H9 (cell line): Measurements from ENCODE around the gene MIGA1. TPM values are rescaled to one million over a fixed set of nuclear protein-coding genes. Genes with fewer than 3 reads are reported as not detected.

ENCODE experiments used
- DNase-seq: peaks from one replicate; pipeline ENCODE4 v3.0.0-alpha.2; 2017
- H2AFZ ChIP-seq: one replicate; pipeline ENCODE4 v1.6.1; 2013; ENCODE audit warnings: mild to moderate bottlenecking, low read length, control low read depth, moderate library complexity
- H2AK5ac ChIP-seq: 2 replicates; pipeline ENCODE4 v1.6.1; 2013; ENCODE audit warnings: low read length, control low read depth, mixed read lengths; ENCODE audit not compliant: insufficient read length
- H2BK120ac ChIP-seq: one replicate; pipeline ENCODE4 v1.6.1; 2013; ENCODE audit warnings: low read depth, mild to moderate bottlenecking, low read length, control low read depth, inconsistent platforms; ENCODE audit not compliant: poor library complexity, severe bottlenecking
- H2BK12ac ChIP-seq: 2 replicates; pipeline ENCODE4 v1.6.1; 2013; ENCODE audit warnings: low read length, control low read depth, mixed read lengths, low read depth; ENCODE audit not compliant: insufficient read length
- H2BK15ac ChIP-seq: 2 replicates; pipeline ENCODE4 v1.6.1; 2013; ENCODE audit warnings: low read depth, low read length, control low read depth
- H2BK20ac ChIP-seq: one replicate; pipeline ENCODE4 v1.6.1; 2013; ENCODE audit warnings: low read depth, mild to moderate bottlenecking, low read length, control low read depth, inconsistent platforms; ENCODE audit not compliant: poor library complexity, severe bottlenecking
- H2BK5ac ChIP-seq: 2 replicates; pipeline ENCODE4 v1.6.1; 2013; ENCODE audit warnings: low read length, control low read depth, mixed read lengths; ENCODE audit not compliant: insufficient read length
- H3K14ac ChIP-seq: 2 replicates; pipeline ENCODE4 v1.6.1; 2013; ENCODE audit warnings: low read length, control low read depth; ENCODE audit not compliant: insufficient read depth
- H3K18ac ChIP-seq: 2 replicates; pipeline ENCODE4 v1.6.1; 2013; ENCODE audit warnings: low read depth, mild to moderate bottlenecking, mixed read lengths, low read length, control low read depth; ENCODE audit not compliant: insufficient read length
- H3K23ac ChIP-seq: 2 replicates; pipeline ENCODE4 v1.6.1; 2013; ENCODE audit warnings: low read length, control low read depth, mixed read lengths, low read depth; ENCODE audit not compliant: insufficient read length
- H3K23me2 ChIP-seq: 2 replicates; pipeline ENCODE4 v1.6.1; 2013; ENCODE audit warnings: low read depth, mild to moderate bottlenecking, mixed read lengths, low read length, control low read depth; ENCODE audit not compliant: insufficient read length, poor library complexity, severe bottlenecking
- H3K27ac ChIP-seq: 2 replicates; pipeline ENCODE4 v1.5.1; 2013; ENCODE audit warnings: low read length, control low read depth, mixed read lengths, low read depth; ENCODE audit not compliant: insufficient read length
- H3K27me3 ChIP-seq: 2 replicates; pipeline ENCODE4 v1.6.1; 2013; ENCODE audit warnings: low read length, control low read depth, inconsistent platforms; ENCODE audit not compliant: insufficient read depth
- H3K4ac ChIP-seq: 2 replicates; pipeline ENCODE4 v1.6.1; 2013; ENCODE audit warnings: low read depth, mild to moderate bottlenecking, control low read depth, inconsistent platforms, low read length, moderate library complexity
- H3K4me1 ChIP-seq: 2 replicates; pipeline ENCODE4 v1.6.1; 2013; ENCODE audit warnings: low read length, control low read depth, inconsistent platforms; ENCODE audit not compliant: insufficient read depth
- H3K4me2 ChIP-seq: 2 replicates; pipeline ENCODE4 v1.6.1; 2013; ENCODE audit warnings: low read length, control low read depth, mixed read lengths; ENCODE audit not compliant: insufficient read length, insufficient read depth
- H3K56ac ChIP-seq: 2 replicates; pipeline ENCODE4 v1.6.1; 2013; ENCODE audit warnings: low read depth, mild to moderate bottlenecking, mixed read lengths, low read length, control low read depth; ENCODE audit not compliant: insufficient read length
- H3K79me1 ChIP-seq: 2 replicates; pipeline ENCODE4 v1.6.1; 2013; ENCODE audit warnings: low read depth, mild to moderate bottlenecking, moderate library complexity, low read length, control low read depth, inconsistent platforms; ENCODE audit not compliant: insufficient read depth, poor library complexity, severe bottlenecking
- H3K79me2 ChIP-seq: 2 replicates; pipeline ENCODE4 v1.6.1; 2013; ENCODE audit warnings: low read length, control low read depth, inconsistent platforms; ENCODE audit not compliant: insufficient read depth
- H3K9ac ChIP-seq: 2 replicates; pipeline ENCODE4 v1.6.1; 2013; ENCODE audit warnings: low read length, control low read depth, mixed read lengths; ENCODE audit not compliant: insufficient read length; ENCODE audit errors: extremely low read depth
- H3K9me3 ChIP-seq: one replicate; pipeline ENCODE4 v1.6.1; 2013; ENCODE audit warnings: low read depth, low read length, inconsistent platforms; ENCODE audit not compliant: control insufficient read depth
- H3T11ph ChIP-seq: one replicate; pipeline ENCODE4 v1.6.1; 2013; ENCODE audit warnings: mild to moderate bottlenecking, low read length, control low read depth, inconsistent platforms
- H4K20me1 ChIP-seq: one replicate; pipeline ENCODE4 v1.6.1; 2013; ENCODE audit not compliant: control insufficient read depth, insufficient read length, insufficient read depth
- H4K5ac ChIP-seq: 2 replicates; pipeline ENCODE4 v1.6.1; 2013; ENCODE audit warnings: low read depth, mild to moderate bottlenecking, mixed read lengths, low read length, control low read depth; ENCODE audit not compliant: insufficient read length
- H4K8ac ChIP-seq: replicated peaks from 2 replicates; pipeline ENCODE4 v1.6.1; 2013; ENCODE audit warnings: low read length, control low read depth, mixed read lengths, low read depth; ENCODE audit not compliant: insufficient read length
- H4K91ac ChIP-seq: 2 replicates; pipeline ENCODE4 v1.6.1; 2013; ENCODE audit warnings: low read depth, mild to moderate bottlenecking, moderate library complexity, mixed read lengths, low read length, control low read depth; ENCODE audit not compliant: insufficient read length
- H3K27ac Mint-ChIP-seq, 3 experiments: 2 replicates in 2 of 3; 3 replicates in 1 of 3; pipeline ENCODE4 v1.8.0; 2020 to 2021; ENCODE audit warnings: mixed read lengths in 3 of 3, mild to moderate bottlenecking in 1 of 3, moderate library complexity in 1 of 3
- H3K27me3 Mint-ChIP-seq: 2 replicates; pipeline ENCODE4 v1.8.0; 2021; ENCODE audit warnings: low read depth, mild to moderate bottlenecking, moderate library complexity, mixed read lengths
- H3K36me3 Mint-ChIP-seq, 3 experiments: 2 replicates in 2 of 3; 3 replicates in 1 of 3; pipeline ENCODE4 v1.8.0; 2020 to 2021; ENCODE audit warnings: low read depth in 3 of 3, mixed read lengths in 3 of 3; ENCODE audit not compliant: insufficient read depth in 1 of 3
- H3K4me1 Mint-ChIP-seq, 2 experiments: 2 replicates each; pipeline ENCODE4 v1.8.0; 2020; ENCODE audit warnings: mixed read lengths in 2 of 2
- H3K4me3 Mint-ChIP-seq, 2 experiments: 2 replicates in 1 of 2; 3 replicates in 1 of 2; pipeline ENCODE4 v1.8.0; 2020 to 2021; ENCODE audit warnings: mild to moderate bottlenecking in 2 of 2, mixed read lengths in 2 of 2, moderate library complexity in 1 of 2
- H3K9me3 Mint-ChIP-seq, 2 experiments: 2 replicates in 1 of 2; 3 replicates in 1 of 2; pipeline ENCODE4 v1.8.0; 2020; ENCODE audit warnings: mild to moderate bottlenecking in 2 of 2, mixed read lengths in 2 of 2, moderate library complexity in 1 of 2
- CTCF ChIP-seq: fragments of 200-600 bp; sonication (generic); conservative IDR thresholded peaks from 3 replicates; pipeline ENCODE4 v1.8.0; 2021; ENCODE audit warnings: antibody characterized with exemption, mild to moderate bottlenecking
- WGBS: extraction: QIAGEN DNeasy Blood & Tissue Kit; methylation state at CpG from one replicate; pipeline ENCODE4 v1.1.7; 2013; ENCODE audit warnings: missing lambda C conversion rate, low lambda C conversion rate, mixed read lengths; ENCODE audit not compliant: insufficient read length; ENCODE audit errors: extremely low coverage; 5-methylcytosine and 5-hydroxymethylcytosine counted together
- total RNA-seq: library from RNA; stranded (reverse); gene quantifications from 2 replicates; pipeline ENCODE4 v1.2.1, GENCODE V29; 2021

MIGA1 gene
- total RNA-seq, 1 experiment from 2014 or later = 6.3 TPM

DNA sequence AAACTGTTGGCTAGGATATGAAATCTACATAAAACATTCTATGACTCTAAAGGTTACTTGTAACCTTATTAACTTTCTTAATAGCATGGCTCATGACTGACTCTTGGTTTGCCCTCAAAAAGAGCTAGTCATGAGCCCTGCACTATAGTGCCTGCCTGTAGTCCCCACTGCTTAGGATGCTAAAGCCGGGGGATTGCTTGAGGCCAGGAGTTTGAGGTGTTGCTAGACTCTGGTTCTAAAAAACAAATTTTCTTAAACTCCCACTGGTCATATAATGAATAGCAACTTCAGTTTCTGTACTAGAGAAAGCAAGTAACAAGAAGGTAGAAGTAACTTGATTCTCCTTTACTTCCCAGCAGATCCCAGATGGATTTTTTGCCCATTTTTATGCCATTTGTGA lies 93.2 kb downstream of the MIGA1 start:
- Histone ChIP-seq H3K9me3 (no peaks in the 10 kb centered on the region), H3K4me1 (no peaks in the 10 kb centered on the region), H3K27me3 (no peaks in the 10 kb centered on the region), H3K4ac (no peak overlapping the region), H2BK5ac (no peak overlapping the region), H3K18ac (no peak overlapping the region), H3K4me2 (no peak overlapping the region), H4K91ac (no peak overlapping the region), H2BK12ac (no peak overlapping the region), H3K23ac (no peak overlapping the region), H3K79me2 (no peaks in the 10 kb centered on the region), H4K20me1 (no peaks in the 10 kb centered on the region), H3K23me2 (no peaks in the 10 kb centered on the region), H3K14ac (no peak overlapping the region), H2BK15ac (no peak overlapping the region), H3K27ac (no peak overlapping the region), H2AFZ (no peak overlapping the region), H3K56ac (no peak overlapping the region), H2AK5ac (no peak overlapping the region), H2BK120ac (no peak overlapping the region), H4K8ac (no peak overlapping the region), H3T11ph (no peak overlapping the region), H4K5ac (no peak overlapping the region), H3K79me1 (no peaks in the 10 kb centered on the region), H2BK20ac (no peak overlapping the region), H3K9ac (no peak overlapping the region)
- H3K4me3 Mint-ChIP-seq = no peak overlapping the region
- H3K4me1 Mint-ChIP-seq = peaks cover 0 to 3% of the 10 kb centered on the region in 2 experiments; a peak in 2 of 4 replicates
- no CpG with 5 or more reads among the region's 1 CpG for WGBS
- peaks cover 0 to 12% (median 2%) of the 10 kb centered on the region in 3 experiments; a peak in 5 of 7 replicates for H3K36me3 Mint-ChIP-seq
- TF ChIP-seq CTCF = no peak
- H3K9me3 Mint-ChIP-seq = no peaks in the 10 kb centered on the region
- DNase-seq = no peak
- H3K27ac Mint-ChIP-seq = no peak overlapping the region
- H3K27me3 Mint-ChIP-seq = no peaks in the 10 kb centered on the region
